OCI-LY1 (cell line): Measurements from ENCODE around the gene CRP.

Source experiments
- H2AFZ ChIP-seq: fragments of 200-600 bp; sonication (generic), shearing (Covaris generic); 2 replicates; pipeline ENCODE4 v1.6.0; 2014; ENCODE audit warnings: antibody characterized with exemption, mild to moderate bottlenecking, low read length
- H3F3A ChIP-seq: fragments of 200-600 bp; sonication (generic), shearing (Covaris generic); 2 replicates; pipeline ENCODE4 v1.6.0; 2014; ENCODE audit warnings: mild to moderate bottlenecking, antibody characterized with exemption, low read length, moderate library complexity; ENCODE audit not compliant: insufficient read depth
- H3K27ac ChIP-seq: fragments of 200-600 bp; sonication (generic); 2 replicates; pipeline ENCODE4 v1.5.1; 2014; ENCODE audit warnings: low read length, mixed run types, mild to moderate bottlenecking, low read depth; ENCODE audit not compliant: poor library complexity, severe bottlenecking
- H3K27me3 ChIP-seq: fragments of 200-600 bp; sonication (generic); 2 replicates; pipeline ENCODE4 v1.6.0; 2014; ENCODE audit warnings: antibody characterized with exemption, mild to moderate bottlenecking, low read length, moderate library complexity; ENCODE audit not compliant: insufficient read depth
- H3K36me3 ChIP-seq: fragments of 200-600 bp; sonication (generic); 2 replicates; pipeline ENCODE4 v1.6.1; 2014; ENCODE audit warnings: mild to moderate bottlenecking, antibody characterized with exemption, low read length, moderate library complexity, mixed read lengths; ENCODE audit not compliant: insufficient read depth
- H3K4me1 ChIP-seq: fragments of 200-600 bp; sonication (generic); 2 replicates; pipeline ENCODE4 v1.5.1; 2014; ENCODE audit warnings: mild to moderate bottlenecking, low read length, moderate library complexity; ENCODE audit not compliant: insufficient read depth, severe bottlenecking
- H3K4me2 ChIP-seq: fragments of 200-600 bp; sonication (generic), shearing (Covaris generic); 2 replicates; pipeline ENCODE4 v1.6.1; 2014; ENCODE audit warnings: low read length
- H3K4me3 ChIP-seq: fragments of 200-600 bp; sonication (generic); 2 replicates; pipeline ENCODE4 v1.5.1; 2014; ENCODE audit warnings: low read length, low read depth, mild to moderate bottlenecking, mixed read lengths; ENCODE audit not compliant: poor library complexity, severe bottlenecking
- H3K79me2 ChIP-seq: fragments of 200-600 bp; shearing (Covaris generic); 2 replicates; pipeline ENCODE4 v1.6.1; 2016; ENCODE audit warnings: mixed run types, low read length, mixed read lengths; ENCODE audit not compliant: insufficient read depth
- H3K9ac ChIP-seq: fragments of 200-600 bp; sonication (generic), shearing (Covaris generic); 2 replicates; pipeline ENCODE4 v1.6.1; 2014; ENCODE audit warnings: mild to moderate bottlenecking, low read length, mixed read lengths
- H3K9me2 ChIP-seq: fragments of 200-600 bp; sonication (generic), shearing (Covaris generic); 2 replicates; pipeline ENCODE4 v1.6.1; 2014; ENCODE audit warnings: low read depth, mild to moderate bottlenecking, low read length, mixed read lengths
- H3K9me3 ChIP-seq: fragments of 200-600 bp; shearing (Covaris generic); 2 replicates; pipeline ENCODE4 v1.6.1; 2014; ENCODE audit warnings: low read length, mixed read lengths
- H4K20me1 ChIP-seq: fragments of 200-600 bp; sonication (generic), shearing (Covaris generic); 2 replicates; pipeline ENCODE4 v1.6.0; 2016; ENCODE audit warnings: mild to moderate bottlenecking, low read length; ENCODE audit not compliant: insufficient read depth
- EZH2 ChIP-seq: fragments of 200-600 bp; sonication (generic), shearing (Covaris generic); IDR thresholded peaks from 2 replicates; pipeline ENCODE4 v1.8.0; 2017; ENCODE audit warnings: borderline replicate concordance, mixed run types, mild to moderate bottlenecking, antibody characterized with exemption, low read length, moderate library complexity, mixed read lengths
- TF ChIP-seq, protein P1 (sequence below): fragments of 200-600 bp; sonication (generic), shearing (Covaris generic); IDR thresholded peaks from 2 replicates; pipeline ENCODE4 v1.5.1; 2017; ENCODE audit warnings: mild to moderate bottlenecking, antibody characterized with exemption, low read length, moderate library complexity, mixed read lengths

Gene CRP

DNA sequence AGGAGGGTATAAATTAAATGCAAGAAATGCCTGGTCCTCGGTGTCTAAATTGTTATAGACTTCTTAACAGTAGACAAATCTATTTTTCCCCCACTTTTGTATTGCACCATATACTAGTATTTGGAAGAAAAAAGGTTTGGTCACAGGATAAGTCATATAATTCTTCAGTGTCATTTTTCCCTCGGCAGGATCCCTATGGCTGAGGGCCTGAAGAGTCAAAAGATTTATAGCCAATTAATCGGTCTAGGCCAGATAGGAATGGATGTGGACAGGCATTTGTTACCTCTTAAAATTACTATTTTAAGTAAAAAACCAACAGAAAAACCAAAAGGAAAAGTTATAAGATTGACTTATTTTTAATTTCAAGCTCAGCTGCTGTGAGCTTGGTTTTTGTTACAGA lies 45.6 kb downstream of the CRP start:
- H3K9ac ChIP-seq, result no peak overlapping the region
- H2AFZ ChIP-seq, result no peak overlapping the region
- H4K20me1 ChIP-seq, result no peaks in the 10 kb centered on the region
- H3K4me3 ChIP-seq, result no peak overlapping the region
- H3K79me2 ChIP-seq, result no peaks in the 10 kb centered on the region
- no peak overlapping the region for H3K27ac ChIP-seq
- no peak overlapping the region for H3K4me2 ChIP-seq
- H3K9me2 ChIP-seq, result no peaks in the 10 kb centered on the region
- no peaks in the 10 kb centered on the region for H3K27me3 ChIP-seq
- no peaks in the 10 kb centered on the region for H3K36me3 ChIP-seq
- H3K4me1 ChIP-seq, result no peaks in the 10 kb centered on the region
- TF ChIP-seq EZH2, result no peak
- TF ChIP-seq, protein P1, sequence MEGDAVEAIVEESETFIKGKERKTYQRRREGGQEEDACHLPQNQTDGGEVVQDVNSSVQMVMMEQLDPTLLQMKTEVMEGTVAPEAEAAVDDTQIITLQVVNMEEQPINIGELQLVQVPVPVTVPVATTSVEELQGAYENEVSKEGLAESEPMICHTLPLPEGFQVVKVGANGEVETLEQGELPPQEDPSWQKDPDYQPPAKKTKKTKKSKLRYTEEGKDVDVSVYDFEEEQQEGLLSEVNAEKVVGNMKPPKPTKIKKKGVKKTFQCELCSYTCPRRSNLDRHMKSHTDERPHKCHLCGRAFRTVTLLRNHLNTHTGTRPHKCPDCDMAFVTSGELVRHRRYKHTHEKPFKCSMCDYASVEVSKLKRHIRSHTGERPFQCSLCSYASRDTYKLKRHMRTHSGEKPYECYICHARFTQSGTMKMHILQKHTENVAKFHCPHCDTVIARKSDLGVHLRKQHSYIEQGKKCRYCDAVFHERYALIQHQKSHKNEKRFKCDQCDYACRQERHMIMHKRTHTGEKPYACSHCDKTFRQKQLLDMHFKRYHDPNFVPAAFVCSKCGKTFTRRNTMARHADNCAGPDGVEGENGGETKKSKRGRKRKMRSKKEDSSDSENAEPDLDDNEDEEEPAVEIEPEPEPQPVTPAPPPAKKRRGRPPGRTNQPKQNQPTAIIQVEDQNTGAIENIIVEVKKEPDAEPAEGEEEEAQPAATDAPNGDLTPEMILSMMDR, result no peak
- H3K9me3 ChIP-seq, result no peaks in the 10 kb centered on the region
- H3F3A ChIP-seq, result no peaks in the 10 kb centered on the region

DNA sequence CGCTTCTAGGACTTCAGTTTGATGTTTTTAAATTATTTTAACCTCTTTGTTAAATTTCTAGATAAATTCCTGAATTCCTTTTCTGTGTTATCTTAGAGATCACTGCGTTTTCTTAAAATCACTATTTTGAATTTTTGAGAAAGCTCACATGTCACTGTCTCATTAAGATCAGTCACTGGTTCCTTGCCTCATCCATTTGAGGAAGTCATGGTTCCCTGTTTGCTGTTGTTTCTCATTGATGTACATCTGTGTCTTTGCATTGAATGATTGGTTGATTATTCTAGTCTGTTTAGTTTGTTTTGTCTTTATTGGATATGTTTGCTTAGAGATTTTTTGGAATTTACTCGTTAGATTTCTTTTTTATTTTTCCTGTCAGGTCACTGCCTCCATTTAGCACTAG lies 50.1 kb downstream of the CRP start:
- H3K9me2 ChIP-seq, result no peaks in the 10 kb centered on the region
- H2AFZ ChIP-seq, result no peak overlapping the region
- no peaks in the 10 kb centered on the region for H3K27me3 ChIP-seq
- no peak for TF ChIP-seq EZH2
- TF ChIP-seq, protein P1, result no peak
- H4K20me1 ChIP-seq, result no peaks in the 10 kb centered on the region
- no peaks in the 10 kb centered on the region for H3K4me1 ChIP-seq
- H3K79me2 ChIP-seq, result no peaks in the 10 kb centered on the region
- no peak overlapping the region for H3K4me3 ChIP-seq
- no peaks in the 10 kb centered on the region for H3K36me3 ChIP-seq
- no peaks in the 10 kb centered on the region for H3K9me3 ChIP-seq
- no peak overlapping the region for H3K4me2 ChIP-seq
- H3F3A ChIP-seq, result no peaks in the 10 kb centered on the region
- no peak overlapping the region for H3K9ac ChIP-seq
- H3K27ac ChIP-seq, result no peak overlapping the region

DNA sequence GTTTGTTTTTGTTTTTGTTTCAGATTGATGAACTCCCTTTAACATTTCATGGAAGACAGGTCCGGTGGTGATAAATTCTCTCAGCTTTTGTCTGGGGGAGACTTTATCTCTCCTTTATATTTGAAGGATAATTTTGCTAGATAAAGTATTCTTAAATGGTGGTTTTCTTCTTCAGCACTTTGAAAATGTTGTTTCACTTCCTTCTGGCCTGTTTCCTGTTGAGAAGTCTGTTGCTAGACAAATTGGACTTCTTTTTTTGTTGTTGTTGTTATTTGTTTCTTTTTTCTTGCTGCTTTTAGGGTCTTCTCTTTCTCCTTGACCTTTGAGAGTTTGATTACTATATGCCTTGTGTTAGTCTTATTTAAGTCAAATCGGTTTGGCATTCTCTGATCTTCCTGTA lies 50.8 kb downstream of the CRP start:
- no peak overlapping the region for H3K4me3 ChIP-seq
- H3K27me3 ChIP-seq, result no peaks in the 10 kb centered on the region
- no peaks in the 10 kb centered on the region for H3K9me3 ChIP-seq
- no peaks in the 10 kb centered on the region for H4K20me1 ChIP-seq
- no peaks in the 10 kb centered on the region for H3K4me1 ChIP-seq
- no peaks in the 10 kb centered on the region for H3F3A ChIP-seq
- no peak overlapping the region for H3K27ac ChIP-seq
- H3K4me2 ChIP-seq, result no peak overlapping the region
- H2AFZ ChIP-seq, result no peak overlapping the region
- no peak for TF ChIP-seq EZH2
- TF ChIP-seq, protein P1, result no peak
- H3K9ac ChIP-seq, result no peak overlapping the region
- H3K79me2 ChIP-seq, result no peaks in the 10 kb centered on the region
- no peaks in the 10 kb centered on the region for H3K9me2 ChIP-seq
- H3K36me3 ChIP-seq, result no peaks in the 10 kb centered on the region
